ENCODE results near the gene TCF7. TPM values are rescaled to one million over a fixed set of nuclear protein-coding genes. Genes with fewer than 3 reads are reported as not detected.

Gene TCF7
- total RNA-seq (2016; rRNA removed; fragmentation: Illumina TruSeq; extraction: Trizol) (6.8 and 7.9 TPM in 2 replicates), polyA plus RNA-seq (2011; rRNA removed) (6.3 and 9.0 TPM in 2 replicates), polyA minus RNA-seq (2011; rRNA and poly(A)+ RNA removed; ENCODE audit: low replicate concordance) (0.19 and 20.5 TPM in 2 replicates), Bru-seq, nascent RNA (percentile 72 among the genes with signal in this experiment), BruChase-seq, experiment 1, labeled RNA remaining after a 6-hour chase (percentile 70 among the genes with signal in this experiment), BruChase-seq, experiment 2, labeled RNA remaining after a 2-hour chase (percentile 70 among the genes with signal in this experiment)
- total RNA-seq (2016; cell fraction: cytosol; rRNA removed; fragmentation: Illumina TruSeq; extraction: Trizol; ENCODE audit: low read depth), result 5.3 and 5.4 TPM in 2 replicates
- total RNA-seq (2016; cell fraction: insoluble cytoplasmic fraction; rRNA removed; fragmentation: Illumina TruSeq; extraction: Trizol), result 7.1 and 8.8 TPM in 2 replicates
- 15.7 and 15.8 TPM in 2 replicates for total RNA-seq (2016; cell fraction: membrane; rRNA removed; fragmentation: Illumina TruSeq; extraction: Trizol)
- total RNA-seq (2016; cell fraction: nucleus; rRNA removed; fragmentation: Illumina TruSeq; extraction: Trizol), result 10.0 and 10.9 TPM in 2 replicates
- 4.8 and 5.8 TPM in 2 replicates for polyA plus RNA-seq (2011; cell fraction: cytosol; rRNA removed)
- polyA plus RNA-seq (2011; cell fraction: nucleus; rRNA removed), result 7.5 and 7.7 TPM in 2 replicates
- 8.6 and 11.4 TPM in 2 replicates for polyA plus RNA-seq (2012)
- 21.6 and 22.8 TPM in 2 replicates for polyA plus RNA-seq (2016; cell fraction: cytosol; fragmentation: Illumina TruSeq; extraction: Trizol; ENCODE audit: low read depth)
- polyA plus RNA-seq (2016; cell fraction: insoluble cytoplasmic fraction; fragmentation: Illumina TruSeq; extraction: Trizol; ENCODE audit: low read depth), result 21.8 and 29.7 TPM in 2 replicates
- 44.0 and 50.2 TPM in 2 replicates for polyA plus RNA-seq (2016; cell fraction: membrane; fragmentation: Illumina TruSeq; extraction: Trizol; ENCODE audit: low read depth)
- 25.7 and 28.7 TPM in 2 replicates for polyA plus RNA-seq (2016; cell fraction: nucleus; fragmentation: Illumina TruSeq; extraction: Trizol; ENCODE audit: insufficient read depth, low read depth)
- polyA minus RNA-seq (2011; cell fraction: cytosol; rRNA and poly(A)+ RNA removed), result 3.3 and 5.4 TPM in 2 replicates
- 15.2 and 18.2 TPM in 2 replicates for polyA minus RNA-seq (2011; cell fraction: nucleus; rRNA and poly(A)+ RNA removed)
- long read RNA-seq, experiment 1, partial matches to known transcripts, result 2 of 10 reads
- long read RNA-seq, experiment 1, other reads (novel, unspliced or antisense), result 6 of 10 reads
- long read RNA-seq, experiment 2, transcript TCF7-201 (10 exons, 3,045 nt), result major isoform, 15 of 57 reads
- long read RNA-seq, experiment 2, partial matches to known transcripts, result 6 of 57 reads
- long read RNA-seq, experiment 2, other reads (novel, unspliced or antisense), result 34 of 57 reads

DNA sequence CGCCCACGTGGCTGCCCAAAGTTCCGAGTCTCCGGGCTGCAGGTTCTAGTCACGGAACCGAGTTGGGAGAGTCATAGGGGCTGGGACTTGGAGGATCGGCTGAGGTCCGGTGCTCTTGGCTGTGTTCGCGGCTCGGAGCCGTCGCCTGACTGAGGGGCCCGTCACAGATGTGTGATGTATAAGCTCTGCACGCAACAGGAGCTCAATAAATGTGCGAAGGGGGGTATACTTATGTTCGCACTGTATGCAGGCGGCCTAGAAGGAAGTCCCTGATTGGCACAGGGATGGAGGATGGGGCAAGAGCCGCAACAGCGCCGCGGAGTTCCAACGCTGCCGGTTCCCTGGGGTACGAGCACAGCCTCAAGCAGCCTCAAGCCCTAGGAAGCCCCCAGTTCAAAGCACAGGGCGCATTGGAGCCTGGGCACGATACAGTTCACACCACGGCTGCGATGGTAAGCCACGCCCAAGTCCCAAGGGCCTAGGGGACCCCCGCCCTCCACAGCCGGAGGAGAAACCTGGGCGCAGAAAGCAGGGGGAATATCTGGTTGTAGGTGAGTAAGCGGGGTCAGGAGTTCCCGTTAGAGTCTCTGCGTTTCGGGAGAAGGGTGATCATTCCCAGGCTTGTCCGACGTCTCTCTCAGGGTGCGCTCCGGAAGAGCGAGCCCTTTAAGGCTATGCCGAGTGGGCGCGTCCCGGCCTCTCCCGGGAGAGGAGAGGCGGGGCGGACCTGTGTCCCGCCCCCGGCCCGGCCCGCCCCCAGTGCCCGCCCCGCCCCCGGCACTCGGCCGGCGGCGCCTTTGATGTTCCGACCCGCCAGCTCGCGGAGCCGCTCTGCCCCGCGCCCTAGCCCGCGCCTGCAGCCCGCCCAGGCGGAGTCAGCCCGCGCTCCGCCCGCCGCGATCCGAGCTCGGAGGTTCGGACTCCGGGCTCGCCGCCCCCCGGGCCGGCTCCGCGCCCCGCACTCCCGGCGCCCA is at the start of gene TCF7:
Gene TCF7, plus strand, starts transcription at position 780 of the 974 bp plus-strand sequence. CDS start 226 bp downstream, outside the sequence.
- peak within 1 kb of the TSS; percentile 75 for H3K9ac ChIP-seq (ENCODE audit: insufficient read depth, low read depth, low read length)
- peaks cover 64% of the 10 kb centered on the region for H3K4me1 ChIP-seq (ENCODE audit: insufficient read depth, low read length)
- peak; percentile 21 for FAIRE-seq
- ATAC-seq, result peak; percentile 89
- no peak within 1 kb of the TSS for H3K27ac ChIP-seq (ENCODE audit: extremely low read length, insufficient read depth, low read length)
- WGBS (ENCODE audit: low lambda C conversion rate), result 54% methylated on average over 31 of the region's 90 CpGs
- peak; percentile 68 for DNase-seq (ENCODE audit: low spot score)
- intact Hi-C loops (cut with micrococcal nuclease; ENCODE audit: unreplicated experiment) (no loop called here), in situ Hi-C loops (cut with HindIII; ENCODE audit: extremely low pct_ligation_motif_present, low pct_unique_long_range_greater_than_20kb) (no loop called here)
- ChIA-PET CTCF (ENCODE audit: low intra/inter-chr PET ratio, low total read pairs) (interaction anchor here (1.0 kb wide), 1 partner anchor 75 kb away, joined by 4 read pairs; no protein-coding TSS in a partner anchor), POLR2A (interaction anchor here (0.6 to 3.9 kb wide), 12 partner anchors 11 to 109 kb away, joined by 3 to 40 read pairs (median 5); partner anchors contain the start of gene VDAC1)
- H2AFZ ChIP-seq (ENCODE audit: low read length), result no peak within 1 kb of the TSS
- BruUV-seq (replicated peaks), result TSS peak; percentile 88
- peak within 1 kb of the TSS; percentile 68 to 80 (median 78) for H3K4me3 ChIP-seq (replicated peaks in 1 of 3; ENCODE audit: insufficient read depth in 1 of 3, low read depth in 2 of 3, low read length in 3 of 3)
- H3K4me2 ChIP-seq (ENCODE audit: low read depth, low read length), result peak within 1 kb of the TSS; percentile 89
- H3K36me3 ChIP-seq (replicated peaks in 1 of 2; ENCODE audit: control insufficient read depth in 1 of 2, insufficient read depth in 2 of 2, low read length in 2 of 2), result peaks cover 3 to 12% of the 10 kb centered on the region in 2 experiments; a peak in 2 of 5 replicates
- H4K20me1 ChIP-seq (ENCODE audit: insufficient read depth, low read length), result no peaks in the 10 kb centered on the region
- H3K79me2 ChIP-seq (ENCODE audit: insufficient read depth, low read length), result peaks cover 2% of the 10 kb centered on the region
- no peaks in the 10 kb centered on the region for H3K9me3 ChIP-seq (ENCODE audit: low read length)
- H3K27me3 ChIP-seq (ENCODE audit: control insufficient read depth in 1 of 2, insufficient read depth in 2 of 2, low read length in 2 of 2), result peaks cover 2 to 25% of the 10 kb centered on the region in 2 experiments; a peak in 3 of 5 replicates
- TF ChIP-seq, protein P1, sequence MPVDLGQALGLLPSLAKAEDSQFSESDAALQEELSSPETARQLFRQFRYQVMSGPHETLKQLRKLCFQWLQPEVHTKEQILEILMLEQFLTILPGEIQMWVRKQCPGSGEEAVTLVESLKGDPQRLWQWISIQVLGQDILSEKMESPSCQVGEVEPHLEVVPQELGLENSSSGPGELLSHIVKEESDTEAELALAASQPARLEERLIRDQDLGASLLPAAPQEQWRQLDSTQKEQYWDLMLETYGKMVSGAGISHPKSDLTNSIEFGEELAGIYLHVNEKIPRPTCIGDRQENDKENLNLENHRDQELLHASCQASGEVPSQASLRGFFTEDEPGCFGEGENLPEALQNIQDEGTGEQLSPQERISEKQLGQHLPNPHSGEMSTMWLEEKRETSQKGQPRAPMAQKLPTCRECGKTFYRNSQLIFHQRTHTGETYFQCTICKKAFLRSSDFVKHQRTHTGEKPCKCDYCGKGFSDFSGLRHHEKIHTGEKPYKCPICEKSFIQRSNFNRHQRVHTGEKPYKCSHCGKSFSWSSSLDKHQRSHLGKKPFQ (CRISPR knock-in tag; IDR thresholded peaks at IDR 0.05; ENCODE audit: insufficient replicate concordance), result no peak
- TF ChIP-seq POLR2AphosphoS2 (IDR thresholded peaks at IDR 0.05; ENCODE audit: low read depth, low read length) (no peak), ZNF296 (CRISPR knock-in tag; conservative IDR thresholded peaks at IDR 0.05) (no peak), RAD51 (IDR thresholded peaks at IDR 0.05; ENCODE audit: borderline replicate concordance) (no peak)
- TF ChIP-seq, protein P2, sequence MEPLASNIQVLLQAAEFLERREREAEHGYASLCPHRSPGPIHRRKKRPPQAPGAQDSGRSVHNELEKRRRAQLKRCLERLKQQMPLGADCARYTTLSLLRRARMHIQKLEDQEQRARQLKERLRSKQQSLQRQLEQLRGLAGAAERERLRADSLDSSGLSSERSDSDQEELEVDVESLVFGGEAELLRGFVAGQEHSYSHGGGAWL (CRISPR knock-in tag; IDR thresholded peaks at IDR 0.05), result 0 out of 2 replicates have a peak, but pooled peaks have one; percentile 33
- TF ChIP-seq, protein P3, sequence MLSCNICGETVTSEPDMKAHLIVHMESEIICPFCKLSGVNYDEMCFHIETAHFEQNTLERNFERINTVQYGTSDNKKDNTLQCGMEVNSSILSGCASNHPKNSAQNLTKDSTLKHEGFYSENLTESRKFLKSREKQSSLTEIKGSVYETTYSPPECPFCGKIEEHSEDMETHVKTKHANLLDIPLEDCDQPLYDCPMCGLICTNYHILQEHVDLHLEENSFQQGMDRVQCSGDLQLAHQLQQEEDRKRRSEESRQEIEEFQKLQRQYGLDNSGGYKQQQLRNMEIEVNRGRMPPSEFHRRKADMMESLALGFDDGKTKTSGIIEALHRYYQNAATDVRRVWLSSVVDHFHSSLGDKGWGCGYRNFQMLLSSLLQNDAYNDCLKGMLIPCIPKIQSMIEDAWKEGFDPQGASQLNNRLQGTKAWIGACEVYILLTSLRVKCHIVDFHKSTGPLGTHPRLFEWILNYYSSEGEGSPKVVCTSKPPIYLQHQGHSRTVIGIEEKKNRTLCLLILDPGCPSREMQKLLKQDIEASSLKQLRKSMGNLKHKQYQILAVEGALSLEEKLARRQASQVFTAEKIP (CRISPR knock-in tag; IDR thresholded peaks at IDR 0.05; ENCODE audit: borderline replicate concordance), result no peak
- TF ChIP-seq, protein P4, sequence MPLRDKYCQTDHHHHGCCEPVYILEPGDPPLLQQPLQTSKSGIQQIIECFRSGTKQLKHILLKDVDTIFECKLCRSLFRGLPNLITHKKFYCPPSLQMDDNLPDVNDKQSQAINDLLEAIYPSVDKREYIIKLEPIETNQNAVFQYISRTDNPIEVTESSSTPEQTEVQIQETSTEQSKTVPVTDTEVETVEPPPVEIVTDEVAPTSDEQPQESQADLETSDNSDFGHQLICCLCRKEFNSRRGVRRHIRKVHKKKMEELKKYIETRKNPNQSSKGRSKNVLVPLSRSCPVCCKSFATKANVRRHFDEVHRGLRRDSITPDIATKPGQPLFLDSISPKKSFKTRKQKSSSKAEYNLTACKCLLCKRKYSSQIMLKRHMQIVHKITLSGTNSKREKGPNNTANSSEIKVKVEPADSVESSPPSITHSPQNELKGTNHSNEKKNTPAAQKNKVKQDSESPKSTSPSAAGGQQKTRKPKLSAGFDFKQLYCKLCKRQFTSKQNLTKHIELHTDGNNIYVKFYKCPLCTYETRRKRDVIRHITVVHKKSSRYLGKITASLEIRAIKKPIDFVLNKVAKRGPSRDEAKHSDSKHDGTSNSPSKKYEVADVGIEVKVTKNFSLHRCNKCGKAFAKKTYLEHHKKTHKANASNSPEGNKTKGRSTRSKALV (CRISPR knock-in tag; IDR thresholded peaks at IDR 0.05), result no peak

Measured in HepG2 (cell line).